ENCODE measurements around the gene PLCH1. TPM values are rescaled to one million over a fixed set of nuclear protein-coding genes. Genes with fewer than 3 reads are reported as not detected.

The PLCH1 gene
- total and polyA plus RNA-seq, 12 donors = under 0.01 to 0.28 (median 0.10) TPM; not detected in 2

DNA sequence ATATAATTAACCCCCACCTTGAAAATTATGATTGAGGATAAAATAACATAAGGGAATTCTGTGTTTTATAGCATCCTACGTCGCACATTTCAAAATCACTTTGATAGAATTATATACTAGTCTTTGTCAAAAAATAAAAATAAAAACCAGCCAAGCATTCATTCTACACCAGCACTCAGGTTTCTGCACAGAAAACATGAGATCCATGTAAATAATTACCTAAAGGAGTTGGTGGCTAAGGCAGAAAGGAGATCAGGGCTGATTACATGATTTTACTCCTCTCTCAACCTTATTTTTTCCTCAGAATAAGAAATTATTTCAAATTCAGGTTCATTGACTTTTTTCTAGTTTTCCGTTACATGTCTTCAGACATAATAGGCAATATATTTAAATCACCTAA is 194.5 kb downstream of the PLCH1 start:
- TF ChIP-seq, protein P1, sequence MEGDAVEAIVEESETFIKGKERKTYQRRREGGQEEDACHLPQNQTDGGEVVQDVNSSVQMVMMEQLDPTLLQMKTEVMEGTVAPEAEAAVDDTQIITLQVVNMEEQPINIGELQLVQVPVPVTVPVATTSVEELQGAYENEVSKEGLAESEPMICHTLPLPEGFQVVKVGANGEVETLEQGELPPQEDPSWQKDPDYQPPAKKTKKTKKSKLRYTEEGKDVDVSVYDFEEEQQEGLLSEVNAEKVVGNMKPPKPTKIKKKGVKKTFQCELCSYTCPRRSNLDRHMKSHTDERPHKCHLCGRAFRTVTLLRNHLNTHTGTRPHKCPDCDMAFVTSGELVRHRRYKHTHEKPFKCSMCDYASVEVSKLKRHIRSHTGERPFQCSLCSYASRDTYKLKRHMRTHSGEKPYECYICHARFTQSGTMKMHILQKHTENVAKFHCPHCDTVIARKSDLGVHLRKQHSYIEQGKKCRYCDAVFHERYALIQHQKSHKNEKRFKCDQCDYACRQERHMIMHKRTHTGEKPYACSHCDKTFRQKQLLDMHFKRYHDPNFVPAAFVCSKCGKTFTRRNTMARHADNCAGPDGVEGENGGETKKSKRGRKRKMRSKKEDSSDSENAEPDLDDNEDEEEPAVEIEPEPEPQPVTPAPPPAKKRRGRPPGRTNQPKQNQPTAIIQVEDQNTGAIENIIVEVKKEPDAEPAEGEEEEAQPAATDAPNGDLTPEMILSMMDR (IDR thresholded peaks at IDR 0.05) = no peak
- no peak for TF ChIP-seq POLR2A (IDR thresholded peaks at IDR 0.05)

DNA sequence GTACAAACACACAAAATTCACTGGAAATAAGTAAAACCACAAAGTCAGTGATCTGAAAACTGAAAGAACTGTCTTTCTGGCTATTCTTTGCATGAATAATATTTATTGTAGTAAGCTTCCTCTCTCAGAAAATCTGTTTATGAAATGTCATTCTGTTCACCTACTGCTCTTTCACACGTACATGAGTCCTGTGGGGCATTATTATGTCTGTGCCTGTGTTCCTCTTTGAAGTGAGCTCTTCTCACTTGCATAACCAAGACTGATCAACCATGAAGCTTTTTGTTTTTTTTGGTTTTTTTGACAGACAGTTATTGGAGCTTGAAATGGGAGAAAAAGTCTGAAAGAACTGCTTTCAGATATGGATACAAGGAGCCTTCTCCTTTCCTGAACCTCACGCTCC is 195.8 kb downstream of the PLCH1 start:
- DNase-seq = no peak
- WGBS, 4 donors = 45 to 61% (median 55%) methylated on average over 2 of the region's 2 CpGs
- Histone ChIP-seq H3K27ac (no peak overlapping the region), H3K36me3 (replicated peaks in 1 of 2) (no peaks in the 10 kb centered on the region), H3K9me3 (replicated peaks in 1 of 3) (no peaks in the 10 kb centered on the region), H3K27me3 (no peaks in the 10 kb centered on the region), H3K4me1 (replicated peaks in 1 of 2) (no peaks in the 10 kb centered on the region), H3K4me3 (no peak overlapping the region)
- TF ChIP-seq POLR2A (IDR thresholded peaks at IDR 0.05) = no peak
- TF ChIP-seq, protein P1 (IDR thresholded peaks at IDR 0.05) = no peak
- intact Hi-C loops (cut with DNase I) = no loop called here

More for the DNA sequence above, 194.5 kb downstream of the PLCH1 start:
- WGBS, 4 donors = 88 to 92% (median 91%) methylated on average over 3 of the region's 3 CpGs
- H3K27ac ChIP-seq = no peak overlapping the region
- no peaks in the 10 kb centered on the region for H3K27me3 ChIP-seq
- intact Hi-C loops (cut with DNase I) = no loop called here
- H3K4me3 ChIP-seq = no peak overlapping the region
- H3K4me1 ChIP-seq (replicated peaks in 1 of 2) = no peaks in the 10 kb centered on the region
- DNase-seq = no peak
- no peaks in the 10 kb centered on the region for H3K9me3 ChIP-seq (replicated peaks in 1 of 3)
- H3K36me3 ChIP-seq (replicated peaks in 1 of 2) = no peaks in the 10 kb centered on the region

DNA sequence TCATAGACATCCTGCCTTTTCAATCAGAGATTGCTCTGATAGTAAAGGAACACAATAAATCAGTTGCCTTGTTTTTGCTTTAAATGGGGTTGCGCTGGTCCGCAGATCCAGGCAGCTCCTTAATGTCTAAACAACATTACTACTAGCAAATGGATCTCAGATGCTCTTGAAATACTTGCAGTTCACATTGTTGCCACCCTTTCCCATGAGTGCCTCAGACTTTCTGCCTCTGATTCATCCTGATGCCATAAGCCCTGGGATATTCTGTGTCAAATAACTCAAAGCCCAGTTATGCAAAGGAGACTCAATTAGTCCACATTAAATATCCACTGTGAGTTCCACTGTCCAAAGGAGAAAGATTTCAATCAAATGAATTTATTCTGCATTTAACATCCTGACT is 196.7 kb downstream of the PLCH1 start:
- WGBS, 4 donors = 83 to 89% (median 85%) methylated on average over 2 of the region's 2 CpGs
- no peak for DNase-seq
- no peaks in the 10 kb centered on the region for H3K36me3 ChIP-seq (replicated peaks in 1 of 2)
- intact Hi-C loops (cut with DNase I) = no loop called here
- H3K9me3 ChIP-seq (replicated peaks in 1 of 3) = no peaks in the 10 kb centered on the region
- H3K4me3 ChIP-seq = no peak overlapping the region
- no peaks in the 10 kb centered on the region for H3K4me1 ChIP-seq (replicated peaks in 1 of 2)
- H3K27ac ChIP-seq = no peak overlapping the region
- H3K27me3 ChIP-seq = no peaks in the 10 kb centered on the region
- TF ChIP-seq, protein P1 (IDR thresholded peaks at IDR 0.05) = no peak
- TF ChIP-seq POLR2A (IDR thresholded peaks at IDR 0.05) = no peak

DNA sequence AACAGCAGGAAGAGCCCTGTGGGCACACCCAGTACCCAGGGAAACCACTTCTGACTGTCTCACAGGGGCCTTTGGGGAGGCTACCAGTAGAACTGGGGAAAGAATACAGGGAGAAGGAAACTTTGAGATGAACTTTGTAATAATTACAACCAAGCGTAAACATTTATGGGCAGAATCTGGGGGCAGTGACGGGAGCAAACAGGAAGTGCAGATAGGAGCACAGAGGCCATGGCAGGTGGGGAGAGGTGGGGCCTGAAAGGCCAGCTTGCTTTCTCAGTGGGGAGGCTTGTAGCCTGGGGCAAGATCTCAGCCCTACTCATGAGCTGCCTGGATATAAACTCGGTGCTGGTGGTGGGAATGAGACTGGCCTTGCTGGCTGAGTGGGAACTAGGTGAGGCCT is 209.8 kb downstream of the PLCH1 start:
- Histone ChIP-seq H3K27ac (no peak overlapping the region), H3K36me3 (replicated peaks in 1 of 2) (no peaks in the 10 kb centered on the region), H3K4me3 (no peak overlapping the region), H3K4me1 (replicated peaks in 1 of 2) (no peaks in the 10 kb centered on the region), H3K9me3 (replicated peaks in 1 of 3) (no peaks in the 10 kb centered on the region), H3K27me3 (no peaks in the 10 kb centered on the region)
- TF ChIP-seq, protein P1 (IDR thresholded peaks at IDR 0.05) = no peak
- TF ChIP-seq POLR2A (IDR thresholded peaks at IDR 0.05) = no peak
- intact Hi-C loops (cut with DNase I) = no loop called here
- no peak for DNase-seq
- 83 to 95% (median 86%) methylated on average over 3 of the region's 3 CpGs for WGBS, 4 donors

All from adrenal gland (tissue), 12 donors.